Stimulated activated CD8-positive, alpha-beta memory T cell treated with anti-CD3 and anti-CD28 coated beads, Interleukin-12 subunit alpha, Interleukin-12 subunit beta, amount 100 ng/mL, for 1 hour (primary cell): ENCODE data around the gene ITIH1.
"Not testable (repeated sequence)": the region's sequence is repeated elsewhere in the genome, so short reads cannot be mapped to it uniquely, and the experiment has no call there.

Experiments
- DNase-seq: peaks from one replicate; pipeline ENCODE4 v3.0.0-alpha.2; 2020; ENCODE audit warnings: low read depth

The ITIH1 gene, protein sequence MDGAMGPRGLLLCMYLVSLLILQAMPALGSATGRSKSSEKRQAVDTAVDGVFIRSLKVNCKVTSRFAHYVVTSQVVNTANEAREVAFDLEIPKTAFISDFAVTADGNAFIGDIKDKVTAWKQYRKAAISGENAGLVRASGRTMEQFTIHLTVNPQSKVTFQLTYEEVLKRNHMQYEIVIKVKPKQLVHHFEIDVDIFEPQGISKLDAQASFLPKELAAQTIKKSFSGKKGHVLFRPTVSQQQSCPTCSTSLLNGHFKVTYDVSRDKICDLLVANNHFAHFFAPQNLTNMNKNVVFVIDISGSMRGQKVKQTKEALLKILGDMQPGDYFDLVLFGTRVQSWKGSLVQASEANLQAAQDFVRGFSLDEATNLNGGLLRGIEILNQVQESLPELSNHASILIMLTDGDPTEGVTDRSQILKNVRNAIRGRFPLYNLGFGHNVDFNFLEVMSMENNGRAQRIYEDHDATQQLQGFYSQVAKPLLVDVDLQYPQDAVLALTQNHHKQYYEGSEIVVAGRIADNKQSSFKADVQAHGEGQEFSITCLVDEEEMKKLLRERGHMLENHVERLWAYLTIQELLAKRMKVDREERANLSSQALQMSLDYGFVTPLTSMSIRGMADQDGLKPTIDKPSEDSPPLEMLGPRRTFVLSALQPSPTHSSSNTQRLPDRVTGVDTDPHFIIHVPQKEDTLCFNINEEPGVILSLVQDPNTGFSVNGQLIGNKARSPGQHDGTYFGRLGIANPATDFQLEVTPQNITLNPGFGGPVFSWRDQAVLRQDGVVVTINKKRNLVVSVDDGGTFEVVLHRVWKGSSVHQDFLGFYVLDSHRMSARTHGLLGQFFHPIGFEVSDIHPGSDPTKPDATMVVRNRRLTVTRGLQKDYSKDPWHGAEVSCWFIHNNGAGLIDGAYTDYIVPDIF

DNA sequence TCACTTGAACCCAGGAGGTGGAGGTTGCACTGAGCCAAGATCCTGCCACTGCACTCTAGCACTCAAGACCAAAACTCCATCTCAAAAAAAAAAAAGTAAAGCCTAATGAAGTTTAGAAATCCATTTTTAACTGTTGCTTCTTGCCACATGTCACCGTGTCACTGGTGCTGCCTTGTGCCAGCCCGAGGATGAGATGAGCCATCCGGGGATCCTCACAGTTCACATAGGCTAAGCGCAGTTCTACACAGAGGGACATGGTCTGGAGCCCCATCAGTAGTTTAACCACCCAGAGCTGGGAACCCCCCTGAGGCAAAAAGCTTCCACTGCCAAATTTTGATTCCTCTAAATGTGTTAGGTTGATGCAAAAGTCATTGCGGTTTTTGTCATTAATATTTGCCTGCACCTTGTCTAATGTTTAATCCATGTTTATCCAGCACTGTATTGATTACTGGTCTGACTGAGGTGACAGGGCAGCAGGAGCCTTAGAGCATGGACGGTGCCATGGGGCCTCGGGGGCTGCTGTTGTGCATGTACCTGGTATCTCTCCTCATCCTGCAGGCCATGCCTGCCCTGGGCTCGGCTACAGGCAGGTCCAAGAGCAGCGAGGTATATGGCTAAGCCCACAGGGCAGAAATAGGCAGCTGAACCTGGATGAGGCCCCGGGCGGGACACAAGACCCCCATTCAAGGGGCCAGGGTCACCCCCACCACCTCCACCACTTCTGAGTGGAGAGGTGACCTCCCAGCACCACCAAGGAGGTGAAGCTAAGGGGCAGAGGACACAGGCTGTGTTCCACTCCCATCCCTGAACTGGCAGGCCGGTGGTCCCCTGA lies at the start of gene ITIH1:
Gene ITIH1, plus strand, starts transcription at position 473 of the 832 bp plus-strand sequence. Its CDS starts 17 bp downstream, at position 490.
- no peak for DNase-seq

GRCh38 chr3:52728753-52729152 lies 48.6 kb upstream of the ITIH1 start:
- not testable (repeated sequence) for DNase-seq

DNA sequence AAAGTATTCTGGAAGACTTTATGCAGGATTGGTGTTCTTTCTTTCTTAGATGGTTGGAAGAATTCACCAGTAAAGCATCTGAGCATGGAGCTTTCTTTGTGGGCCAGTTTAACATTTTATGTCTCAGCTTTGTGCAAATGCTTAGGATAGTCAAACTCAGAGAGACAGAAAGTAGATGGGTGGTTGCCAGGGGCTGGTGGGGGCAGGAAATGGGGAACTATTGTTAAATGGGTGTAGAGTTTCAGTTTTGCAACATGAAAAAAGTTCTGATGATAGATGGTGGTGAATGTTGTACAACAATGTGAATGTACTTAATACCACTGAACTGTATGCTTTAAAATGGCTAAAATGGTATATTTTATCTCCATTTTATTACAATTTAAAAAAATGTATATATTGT lies 46.7 kb upstream of the ITIH1 start:
- DNase-seq = no peak

DNA sequence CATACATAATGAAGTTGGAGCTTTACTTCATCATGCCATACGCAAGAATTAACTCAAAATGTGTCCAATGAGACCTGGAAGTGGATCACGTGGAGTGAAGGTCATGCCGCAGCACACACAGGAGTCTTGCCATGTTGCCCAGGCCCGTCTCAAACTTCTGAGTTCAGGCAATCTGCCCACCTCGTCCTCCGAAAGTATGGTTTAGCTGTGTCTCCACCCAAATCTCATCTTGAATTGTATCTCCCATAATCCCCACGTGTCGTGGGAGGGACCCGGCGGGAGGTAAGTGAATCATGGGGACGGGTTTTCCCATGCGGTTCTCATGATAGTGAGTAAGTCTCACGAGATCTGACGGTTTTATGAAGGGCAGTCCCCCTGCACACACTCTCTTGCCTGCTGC lies 45.8 kb upstream of the ITIH1 start:
- DNase-seq = no peak

GRCh38 chr3:52733256-52733891 lies 44.0 kb upstream of the ITIH1 start:
- DNase-seq = no peak

- DNase-seq = no peak
Measured at GRCh38 chr3:52739730-52740129, 37.7 kb upstream of the ITIH1 start.

- no peak for DNase-seq
Measured at GRCh38 chr3:52742418-52743041, 34.9 kb upstream of the ITIH1 start.

GRCh38 chr3:52743152-52743551 lies 34.2 kb upstream of the ITIH1 start:
- no peak for DNase-seq

DNA sequence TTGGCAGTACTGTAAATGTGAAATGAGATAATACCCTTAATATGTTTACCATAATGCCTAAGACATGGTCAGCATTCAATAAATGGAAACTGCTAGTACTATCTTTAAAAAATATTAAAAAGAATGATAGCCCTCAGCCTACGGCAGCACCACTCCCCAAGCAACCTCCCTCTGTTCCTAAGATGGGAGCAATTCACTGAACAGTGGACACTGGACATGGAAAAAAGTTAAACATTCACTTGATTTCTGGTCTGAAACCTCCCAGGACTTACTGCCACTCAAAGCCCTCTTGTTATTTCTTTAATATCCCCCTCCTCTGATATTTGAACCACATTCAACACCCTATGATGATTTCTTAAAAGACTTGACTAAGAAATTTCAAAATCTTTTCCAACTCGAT lies 33.7 kb upstream of the ITIH1 start:
- DNase-seq = no peak

- no peak for DNase-seq
Measured at GRCh38 chr3:52752045-52752660, 25.2 kb upstream of the ITIH1 start.

GRCh38 chr3:52754373-52754772 lies 23.0 kb upstream of the ITIH1 start:
- DNase-seq = no peak

DNA sequence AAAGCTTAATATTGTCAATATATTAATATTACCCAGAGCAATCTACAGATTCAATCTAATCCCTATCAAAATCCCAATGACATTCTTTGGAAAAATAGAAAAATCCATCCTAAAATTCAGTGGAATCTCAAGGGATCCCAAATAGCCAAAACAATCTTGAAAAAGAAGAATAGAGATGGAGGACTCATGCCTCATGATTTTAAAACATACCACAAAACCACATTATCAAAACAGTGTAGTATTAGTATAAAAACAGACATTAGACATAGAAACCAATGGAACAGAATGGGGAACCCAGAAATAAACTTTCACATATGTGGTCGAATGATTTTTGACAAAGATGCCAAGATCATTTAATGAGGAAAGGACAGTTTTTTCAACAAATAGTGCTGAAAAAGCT lies 21.3 kb upstream of the ITIH1 start:
- DNase-seq = no peak

- DNase-seq = no peak
Measured at GRCh38 chr3:52763466-52763865, 13.9 kb upstream of the ITIH1 start.

DNA sequence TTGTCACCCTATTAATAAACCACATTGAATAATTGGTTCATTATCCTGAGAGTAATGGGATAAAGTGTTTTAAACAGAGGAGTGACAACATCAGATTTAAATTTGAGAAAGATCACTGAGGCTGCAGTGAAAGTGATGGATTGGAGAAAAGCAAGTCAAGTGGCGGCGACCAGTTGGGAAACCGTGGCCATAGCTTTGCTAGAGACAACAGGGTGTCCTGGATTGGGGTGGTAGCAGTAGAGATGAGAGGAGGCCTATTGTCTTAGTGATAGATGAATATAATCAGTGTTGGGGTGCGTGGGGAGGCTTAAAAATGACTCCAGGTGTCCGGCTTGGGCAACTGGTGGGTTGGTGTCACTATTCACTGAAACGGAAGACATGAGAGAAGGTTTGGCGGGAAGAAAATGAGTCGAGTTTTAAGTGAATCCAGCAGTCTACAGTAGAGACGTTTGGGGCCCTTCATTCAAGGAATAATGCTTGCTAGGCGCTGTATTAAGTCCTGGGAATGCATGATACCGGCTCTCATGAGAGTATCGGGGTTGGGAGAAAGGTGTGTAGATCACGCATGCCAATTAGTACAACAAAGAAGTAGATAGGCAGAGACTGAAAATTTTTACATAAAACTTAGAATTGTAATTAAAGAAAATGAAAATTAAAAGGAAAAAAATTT lies 7.5 kb upstream of the ITIH1 start:
- no peak for DNase-seq

GRCh38 chr3:52770496-52771333 lies 6.7 kb upstream of the ITIH1 start, which contains the start of gene NEK4:
Gene NEK4, minus strand, starts transcription at chr3:52770940. Its CDS starts 194 bp downstream, at chr3:52770746.
- peak; percentile 76 for DNase-seq

- DNase-seq = no peak
Measured at GRCh38 chr3:52771334-52771681, 6.1 kb upstream of the ITIH1 start.

DNA sequence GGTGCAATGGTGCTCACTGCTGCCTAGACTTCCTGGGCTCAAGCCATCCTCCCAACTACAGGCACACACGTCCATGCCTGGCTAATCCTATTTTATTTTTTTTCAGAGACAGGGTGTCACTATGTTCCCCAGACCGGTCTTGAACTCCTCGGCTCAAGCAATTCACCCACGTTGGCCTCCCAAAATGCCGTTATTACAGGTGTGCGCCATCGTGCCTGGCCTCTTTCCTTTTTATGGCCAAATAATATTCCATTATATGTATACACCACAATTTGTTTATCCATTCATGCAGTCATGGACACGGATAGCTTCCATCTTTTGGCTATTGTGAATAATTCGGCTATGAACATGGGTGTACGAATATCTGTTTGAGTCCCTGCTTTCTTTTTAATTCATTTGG lies 5.7 kb upstream of the ITIH1 start:
- DNase-seq = no peak

DNA sequence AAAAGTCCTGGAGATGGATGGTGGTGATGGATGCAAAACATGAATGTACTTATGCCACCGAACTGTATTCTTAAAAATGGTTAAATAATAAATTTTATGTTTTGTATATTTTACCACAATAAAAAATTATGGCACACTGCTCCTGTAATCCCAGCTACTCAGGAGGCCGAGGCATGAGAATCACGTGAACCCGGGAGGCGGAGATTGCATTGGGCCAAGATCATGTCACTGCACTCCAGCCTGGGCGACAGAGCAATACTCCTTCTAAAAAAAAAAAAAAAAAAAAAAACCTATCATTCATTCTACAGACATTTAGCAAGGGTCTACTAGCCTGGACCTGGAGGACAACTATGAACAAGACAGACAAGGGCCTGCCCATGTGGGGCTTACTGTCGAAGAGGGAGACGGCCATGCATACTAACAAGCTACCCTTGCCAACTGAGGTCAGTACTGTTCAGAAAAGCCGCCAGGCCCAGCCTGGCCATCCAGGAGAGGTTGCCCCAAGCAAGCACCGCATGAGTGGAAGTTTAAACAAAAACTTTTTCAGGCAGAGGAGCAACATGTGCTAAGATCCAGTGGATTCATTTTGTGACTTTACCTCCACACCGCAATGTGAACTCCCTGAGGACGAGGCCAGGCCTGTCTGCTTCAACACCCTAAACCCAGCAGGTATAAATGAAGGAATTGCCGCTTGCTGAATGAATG lies 3.9 kb upstream of the ITIH1 start:
- DNase-seq = no peak
